Measurements from ENCODE around the gene DYNC1LI2. TPM values are rescaled to one million over a fixed set of nuclear protein-coding genes. Genes with fewer than 3 reads are reported as not detected.

Gene DYNC1LI2
- total RNA-seq, 1 donor from 2014 or later, result 147 TPM

DNA sequence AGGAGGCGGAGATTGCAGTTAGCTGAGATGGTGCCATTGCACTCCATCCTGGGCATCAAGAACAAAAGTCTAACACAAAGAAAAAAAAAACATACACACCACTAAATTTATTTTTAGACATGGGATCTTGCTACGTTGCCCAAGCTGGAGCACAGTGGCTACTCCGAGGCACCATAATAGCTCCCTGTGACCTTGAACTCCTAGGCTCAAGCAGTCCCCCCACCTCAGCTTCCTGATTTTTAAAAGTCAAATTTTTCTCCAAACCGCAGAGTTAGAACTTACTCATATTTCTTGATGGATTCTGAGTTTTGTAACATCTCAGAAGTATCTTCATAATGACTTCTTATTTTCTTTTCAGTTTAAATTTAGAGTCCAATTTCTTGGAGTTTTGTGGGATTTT is 58.3 kb downstream of the DYNC1LI2 start:
- Mint-ChIP-seq H3K9me3 (ENCODE audit: low read depth) (no peaks in the 10 kb centered on the region), H3K4me1 (ENCODE audit: low read depth) (peaks cover 17% of the 10 kb centered on the region), H3K4me3 (ENCODE audit: unreplicated experiment) (no peak overlapping the region), H3K27ac (ENCODE audit: unreplicated experiment) (no peak overlapping the region), H3K36me3 (ENCODE audit: low read depth) (no peaks in the 10 kb centered on the region), H3K27me3 (ENCODE audit: low read depth) (no peaks in the 10 kb centered on the region)
- no peak for DNase-seq (ENCODE audit: low spot score)
- no peak for TF ChIP-seq CTCF (IDR thresholded peaks at IDR 0.05)

GRCh38 chr16:66692341-66692740 is 59.1 kb downstream of the DYNC1LI2 start:
- H3K4me1 Mint-ChIP-seq (ENCODE audit: low read depth), result peaks cover 17% of the 10 kb centered on the region
- H3K9me3 Mint-ChIP-seq (ENCODE audit: low read depth), result no peaks in the 10 kb centered on the region
- DNase-seq (ENCODE audit: low spot score), result no peak
- no peak for TF ChIP-seq CTCF (IDR thresholded peaks at IDR 0.05)
- no peak overlapping the region for H3K4me3 Mint-ChIP-seq (ENCODE audit: unreplicated experiment)
- no peak overlapping the region for H3K27ac Mint-ChIP-seq (ENCODE audit: unreplicated experiment)
- no peaks in the 10 kb centered on the region for H3K36me3 Mint-ChIP-seq (ENCODE audit: low read depth)
- no peaks in the 10 kb centered on the region for H3K27me3 Mint-ChIP-seq (ENCODE audit: low read depth)

GRCh38 chr16:66691234-66691633 is 60.2 kb downstream of the DYNC1LI2 start:
- H3K36me3 Mint-ChIP-seq (ENCODE audit: low read depth), result no peaks in the 10 kb centered on the region
- H3K27ac Mint-ChIP-seq (ENCODE audit: unreplicated experiment), result no peak overlapping the region
- H3K4me3 Mint-ChIP-seq (ENCODE audit: unreplicated experiment), result no peak overlapping the region
- no peaks in the 10 kb centered on the region for H3K9me3 Mint-ChIP-seq (ENCODE audit: low read depth)
- no peak for TF ChIP-seq CTCF (IDR thresholded peaks at IDR 0.05)
- no peak for DNase-seq (ENCODE audit: low spot score)
- peaks cover 17% of the 10 kb centered on the region for H3K4me1 Mint-ChIP-seq (ENCODE audit: low read depth)
- no peaks in the 10 kb centered on the region for H3K27me3 Mint-ChIP-seq (ENCODE audit: low read depth)

DNA sequence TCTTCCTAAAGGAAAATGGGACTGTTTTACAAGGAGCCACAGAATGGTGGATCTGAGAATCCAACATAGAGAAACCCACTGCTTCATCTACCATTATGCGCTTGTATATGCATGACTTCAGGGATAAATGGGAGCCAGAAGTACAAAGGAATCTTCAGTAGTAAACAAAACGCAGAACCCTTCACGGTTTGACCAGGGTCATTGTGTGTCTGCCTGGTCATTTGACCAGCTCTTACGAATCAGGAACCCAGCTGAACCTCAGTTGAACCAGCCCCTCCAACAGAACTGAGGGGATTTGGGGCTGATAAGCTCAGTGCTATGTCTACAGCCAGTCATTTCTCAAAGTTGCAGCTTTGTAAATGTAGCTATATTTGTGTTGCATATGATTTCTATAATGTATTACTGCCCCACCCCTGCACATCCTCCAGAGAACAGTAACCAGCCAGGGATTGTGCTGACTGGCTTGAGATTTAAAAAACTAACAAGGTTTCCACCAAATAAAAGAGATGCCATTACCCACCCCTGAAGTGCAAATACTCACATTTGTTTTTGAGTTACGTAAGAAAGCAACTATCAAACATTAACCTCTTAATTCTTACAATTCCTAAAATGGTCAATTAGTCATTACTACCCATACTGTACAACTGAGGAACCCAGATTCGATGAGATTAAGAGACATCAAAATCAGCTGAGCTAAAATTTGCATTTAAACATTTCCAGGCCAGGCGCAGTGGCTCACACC is 61.1 kb downstream of the DYNC1LI2 start:
- DNase-seq (ENCODE audit: low spot score), result no peak
- no peak overlapping the region for H3K27ac Mint-ChIP-seq (ENCODE audit: unreplicated experiment)
- H3K36me3 Mint-ChIP-seq (ENCODE audit: low read depth), result no peaks in the 10 kb centered on the region
- no peak overlapping the region for H3K4me3 Mint-ChIP-seq (ENCODE audit: unreplicated experiment)
- no peaks in the 10 kb centered on the region for H3K9me3 Mint-ChIP-seq (ENCODE audit: low read depth)
- TF ChIP-seq CTCF (IDR thresholded peaks at IDR 0.05), result no peak
- no peaks in the 10 kb centered on the region for H3K27me3 Mint-ChIP-seq (ENCODE audit: low read depth)
- peaks cover 11% of the 10 kb centered on the region for H3K4me1 Mint-ChIP-seq (ENCODE audit: low read depth)

GRCh38 chr16:66689282-66689681 is 62.1 kb downstream of the DYNC1LI2 start:
- no peak for DNase-seq (ENCODE audit: low spot score)
- Mint-ChIP-seq H3K36me3 (ENCODE audit: low read depth) (no peaks in the 10 kb centered on the region), H3K27me3 (ENCODE audit: low read depth) (no peaks in the 10 kb centered on the region), H3K9me3 (ENCODE audit: low read depth) (no peaks in the 10 kb centered on the region), H3K27ac (ENCODE audit: unreplicated experiment) (no peak overlapping the region), H3K4me3 (ENCODE audit: unreplicated experiment) (no peak overlapping the region), H3K4me1 (ENCODE audit: low read depth) (peaks cover 9% of the 10 kb centered on the region)
- no peak for TF ChIP-seq CTCF (IDR thresholded peaks at IDR 0.05)
